AG04450 (cell line): ENCODE results near the gene PPP1R37. TPM values are rescaled to one million over a fixed set of nuclear protein-coding genes. Genes with fewer than 3 reads are reported as not detected.

Experiments used
- CTCF ChIA-PET: fragments of 300-600, 350-600 bp; formaldehyde crosslinking; extraction: SDS; loops from one replicate; lab custom pipeline; 2022; ENCODE audit warnings: antibody characterized with exemption, inconsistent platforms; lab: Charles Lee
- POLR2A ChIA-PET: fragments of 350-600 bp; formaldehyde crosslinking; extraction: SDS; loops from one replicate; lab custom pipeline; 2021; ENCODE audit warnings: antibody characterized with exemption, inconsistent platforms; lab: Yijun Ruan, JAX
- DNase-seq: peaks from one replicate; pipeline ENCODE4 v3.0.0-alpha.2; 2011; ENCODE audit warnings: low read depth, low spot score
- H3K27ac ChIP-seq: one replicate; pipeline ENCODE4 v1.5.1; 2012; ENCODE audit warnings: low read depth, low read length, control low read depth
- H3K27me3 ChIP-seq: one replicate; pipeline ENCODE4 v1.6.0; 2012; ENCODE audit warnings: low read length; ENCODE audit not compliant: control insufficient read depth, insufficient read depth
- H3K4me3 ChIP-seq: 2 replicates; pipeline ENCODE4 v1.5.1; 2011; ENCODE audit warnings: mild to moderate bottlenecking, low read depth, low read length, control low read depth
- H3K9me3 ChIP-seq: 2 replicates; pipeline ENCODE4 v1.5.1; 2012; ENCODE audit warnings: low read length; ENCODE audit not compliant: control insufficient read depth, insufficient read depth
- CTCF ChIP-seq: IDR thresholded peaks from 2 replicates; pipeline ENCODE4 v1.5.1; 2011; ENCODE audit warnings: low read depth, low read length, control low read depth, inconsistent platforms
- polyA plus RNA-seq: library from polyadenylated mRNA; depleted of rRNA; stranded (reverse); fragments of >200 nt; gene quantifications from 2 replicates; pipeline ENCODE4 v1.2.3, GENCODE V29; 2011

PPP1R37 gene
- polyA plus RNA-seq, 1 experiment: 8.6 TPM

GRCh38 chr19:45123440-45123850, 30.5 kb downstream of the PPP1R37 start:
- no peaks in the 10 kb centered on the region; the same call in 1 of the 2 replicates for H3K9me3 ChIP-seq
- no peaks in the 10 kb centered on the region for H3K27me3 ChIP-seq
- H3K27ac ChIP-seq: no peak overlapping the region
- ChIA-PET CTCF (interaction anchor here (0.8 kb wide), 1 partner anchor 14 kb away, joined by 5 read pairs; no protein-coding TSS in a partner anchor), POLR2A (no interaction called here)
- no peak for TF ChIP-seq CTCF
- H3K4me3 ChIP-seq: no peak overlapping the region
- DNase-seq: no peak

GRCh38 chr19:45124021-45124420, 31.0 kb downstream of the PPP1R37 start:
- TF ChIP-seq CTCF: no peak
- H3K9me3 ChIP-seq: no peaks in the 10 kb centered on the region; the same call in 1 of the 2 replicates
- no peak for DNase-seq
- no peak overlapping the region for H3K27ac ChIP-seq
- H3K27me3 ChIP-seq: no peaks in the 10 kb centered on the region
- POLR2A ChIA-PET: interaction anchor here (0.7 kb wide), 1 partner anchor 227 kb away, joined by 6 read pairs; no protein-coding TSS in a partner anchor
- CTCF ChIA-PET: interaction anchor here (0.8 kb wide), 1 partner anchor 14 kb away, joined by 5 read pairs; no protein-coding TSS in a partner anchor
- no peak overlapping the region for H3K4me3 ChIP-seq

- Histone ChIP-seq H3K9me3 (no peaks in the 10 kb centered on the region; the same call in 1 of the 2 replicates), H3K4me3 (no peak overlapping the region), H3K27ac (no peak overlapping the region), H3K27me3 (no peaks in the 10 kb centered on the region)
- ChIA-PET POLR2A (interaction anchor here (0.7 kb wide), 1 partner anchor 189 kb away, joined by 3 read pairs; no protein-coding TSS in a partner anchor), CTCF (interaction anchor here (0.8 to 2.2 kb wide), 10 partner anchors 9 to 213 kb away, joined by 3 to 13 read pairs (median 5); partner anchors contain the start of gene PPP1R37)
- no peak for TF ChIP-seq CTCF
- no peak for DNase-seq
These were observed 32.4 kb downstream of the PPP1R37 start for GRCh38 chr19:45125360-45125759.

- no peaks in the 10 kb centered on the region for H3K27me3 ChIP-seq
- TF ChIP-seq CTCF: peak; percentile 77
- H3K4me3 ChIP-seq: no peak overlapping the region
- POLR2A ChIA-PET: no interaction called here
- no peak overlapping the region for H3K27ac ChIP-seq
- peak; percentile 8 for DNase-seq
- H3K9me3 ChIP-seq: no peaks in the 10 kb centered on the region; the same call in 1 of the 2 replicates
- CTCF ChIA-PET: interaction anchor here (0.5 to 2.2 kb wide), 14 partner anchors 8 to 126 kb away, joined by 3 to 13 read pairs (median 5); partner anchors contain the start of gene PPP1R37
These were observed 33.1 kb downstream of the PPP1R37 start for GRCh38 chr19:45125975-45126493.

GRCh38 chr19:45126654-45127053, 33.7 kb downstream of the PPP1R37 start:
- Histone ChIP-seq H3K27ac (no peak overlapping the region), H3K9me3 (no peaks in the 10 kb centered on the region; the same call in 1 of the 2 replicates), H3K27me3 (no peaks in the 10 kb centered on the region), H3K4me3 (no peak overlapping the region)
- TF ChIP-seq CTCF: no peak
- DNase-seq: no peak
- CTCF ChIA-PET: interaction anchor here (0.7 to 2.2 kb wide), 9 partner anchors 9 to 125 kb away, joined by 3 to 13 read pairs (median 5); partner anchors contain the start of gene PPP1R37
- POLR2A ChIA-PET: interaction anchor here (0.5 kb wide), 1 partner anchor 489 kb away, joined by 3 read pairs; no protein-coding TSS in a partner anchor
